HepG2 (cell line): Measurements from ENCODE around the gene CDC42EP1. TPM values are rescaled to one million over a fixed set of nuclear protein-coding genes. Genes with fewer than 3 reads are reported as not detected.
A peak's percentile ranks its signal among the peaks of the same experiment; 100 is the strongest.

Experiments
- ARNT ChIP-seq: fragments of 450-650 bp; IDR thresholded peaks from 2 replicates; pipeline ENCODE4 v1.6.1; 2017
- BHLHE40 ChIP-seq: IDR thresholded peaks from 2 replicates; pipeline ENCODE4 v1.6.1; 2011; ENCODE audit warnings: low read length, improper control_type of control experiment
- CENPT ChIP-seq: sonication (generic); formaldehyde crosslinking; IDR thresholded peaks from 2 replicates; pipeline ENCODE4 v1.8.0; 2022; ENCODE audit warnings: low read depth, mild to moderate bottlenecking, moderate library complexity, missing genetic modification reagents
- IRF1 ChIP-seq: sonication (generic); formaldehyde crosslinking; IDR thresholded peaks from 2 replicates; pipeline ENCODE4 v1.4.0; 2020; ENCODE audit warnings: low read depth, mild to moderate bottlenecking, missing genetic modification reagents
- MAF1 ChIP-seq: sonication (generic); formaldehyde crosslinking; IDR thresholded peaks from 2 replicates; pipeline ENCODE4 v1.5.0; 2020; ENCODE audit warnings: missing genetic modification reagents, borderline replicate concordance
- NFAT5 ChIP-seq: sonication (generic); formaldehyde crosslinking; IDR thresholded peaks from 2 replicates; pipeline ENCODE4 v1.4.0; 2020; ENCODE audit warnings: missing genetic modification reagents
- SCMH1 ChIP-seq: sonication (generic); formaldehyde crosslinking; IDR thresholded peaks from 2 replicates; pipeline ENCODE4 v1.9.0; 2021; ENCODE audit warnings: missing genetic modification reagents, mild to moderate bottlenecking, borderline replicate concordance
- ZBTB8A ChIP-seq: sonication (generic); formaldehyde crosslinking; IDR thresholded peaks from 2 replicates; pipeline ENCODE4 v1.4.0; 2020; ENCODE audit warnings: mild to moderate bottlenecking, low read depth, missing genetic modification reagents, borderline replicate concordance
- ZNF275 ChIP-seq: sonication (generic); formaldehyde crosslinking; IDR thresholded peaks from 2 replicates; pipeline ENCODE4 v1.8.0; 2022; ENCODE audit warnings: missing genetic modification reagents, mild to moderate bottlenecking, inconsistent platforms, borderline replicate concordance
- ZNF484 ChIP-seq: sonication (generic); formaldehyde crosslinking; IDR thresholded peaks from 2 replicates; pipeline ENCODE4 v1.5.1; 2020; ENCODE audit warnings: mild to moderate bottlenecking, low read depth, missing genetic modification reagents, borderline replicate concordance
- ZNF569 ChIP-seq: sonication (generic); formaldehyde crosslinking; IDR thresholded peaks from 2 replicates; pipeline ENCODE4 v1.5.0; 2020; ENCODE audit warnings: mild to moderate bottlenecking, missing genetic modification reagents, moderate library complexity, borderline replicate concordance
- ZNF652 ChIP-seq: IDR thresholded peaks from 2 replicates; pipeline ENCODE4 v1.6.1; 2016; ENCODE audit warnings: low read depth, borderline replicate concordance
- ZNF720 ChIP-seq: sonication (generic); formaldehyde crosslinking; IDR thresholded peaks from 2 replicates; pipeline ENCODE4 v1.4.0; 2020; ENCODE audit warnings: missing genetic modification reagents
- ZNF770 ChIP-seq: sonication (generic); formaldehyde crosslinking; IDR thresholded peaks from 2 replicates; pipeline ENCODE4 v1.5.0; 2020; ENCODE audit warnings: mild to moderate bottlenecking, missing genetic modification reagents
- ZNF83 ChIP-seq: sonication (generic); formaldehyde crosslinking; IDR thresholded peaks from 2 replicates; pipeline ENCODE4 v1.4.0; 2020; ENCODE audit warnings: missing genetic modification reagents, mild to moderate bottlenecking, borderline replicate concordance
- polyA plus RNA-seq, 8 experiments: library from polyadenylated mRNA; depleted of rRNA in 3 of 8; stranded (reverse) in 7 of 8; unstranded in 1 of 8; fragments of >200 nt; fragmentation: Illumina TruSeq in 4 of 8; extraction: Trizol in 4 of 8; gene quantifications; 2 replicates each; pipeline versions ENCODE4 v1.2.1 to v1.2.3, GENCODE V29; 2011 to 2016; ENCODE audit warnings: low read depth in 4 of 8, missing spikeins in 1 of 8, mixed read lengths in 1 of 8; ENCODE audit not compliant: insufficient read depth in 1 of 8
- total RNA-seq, 5 experiments: library from RNA; depleted of rRNA; stranded (reverse); fragments of >200 nt; fragmentation: Illumina TruSeq; extraction: Trizol; gene quantifications; 2 replicates each; pipeline ENCODE4 v1.2.3, GENCODE V29; 2016; ENCODE audit warnings: low read depth in 1 of 5
- TF ChIP-seq, protein P1 (sequence below): sonication (generic); formaldehyde crosslinking; conservative IDR thresholded peaks from 2 replicates; pipeline ENCODE4 v1.4.0; 2020; ENCODE audit warnings: missing genetic modification reagents

Gene CDC42EP1
- total and polyA plus RNA-seq, 2 of the 13 experiments (the other 11 are each of a cell fraction or from before 2014, with no cell fraction given): 17.1 to 29.5 TPM

GRCh38 chr22:37569009-37569920 is 9.0 kb downstream of the CDC42EP1 start (continued):
- TF ChIP-seq ZNF770 (no peak), ZBTB8A (CRISPR knock-in tag) (no peak; the same call in 1 of the 2 replicates), ZNF720 (no peak), BHLHE40 (no peak), CENPT (CRISPR knock-in tag) (no peak), ZNF652 (CRISPR knock-in tag) (no peak), NFAT5 (CRISPR knock-in tag) (0 out of 2 replicates have a peak, but pooled peaks have one; percentile 5), ZNF275 (0 out of 2 replicates have a peak, but pooled peaks have one; percentile 59), ZNF569 (CRISPR knock-in tag) (no peak), MAF1 (CRISPR knock-in tag) (no peak), ARNT (no peak), IRF1 (CRISPR knock-in tag) (no peak), ZNF484 (CRISPR knock-in tag) (0 out of 2 replicates have a peak, but pooled peaks have one; percentile 66), ZNF83 (CRISPR knock-in tag) (peak; percentile 83; the same call in 1 of the 2 replicates), SCMH1 (CRISPR knock-in tag) (no peak)
- TF ChIP-seq, protein P1, sequence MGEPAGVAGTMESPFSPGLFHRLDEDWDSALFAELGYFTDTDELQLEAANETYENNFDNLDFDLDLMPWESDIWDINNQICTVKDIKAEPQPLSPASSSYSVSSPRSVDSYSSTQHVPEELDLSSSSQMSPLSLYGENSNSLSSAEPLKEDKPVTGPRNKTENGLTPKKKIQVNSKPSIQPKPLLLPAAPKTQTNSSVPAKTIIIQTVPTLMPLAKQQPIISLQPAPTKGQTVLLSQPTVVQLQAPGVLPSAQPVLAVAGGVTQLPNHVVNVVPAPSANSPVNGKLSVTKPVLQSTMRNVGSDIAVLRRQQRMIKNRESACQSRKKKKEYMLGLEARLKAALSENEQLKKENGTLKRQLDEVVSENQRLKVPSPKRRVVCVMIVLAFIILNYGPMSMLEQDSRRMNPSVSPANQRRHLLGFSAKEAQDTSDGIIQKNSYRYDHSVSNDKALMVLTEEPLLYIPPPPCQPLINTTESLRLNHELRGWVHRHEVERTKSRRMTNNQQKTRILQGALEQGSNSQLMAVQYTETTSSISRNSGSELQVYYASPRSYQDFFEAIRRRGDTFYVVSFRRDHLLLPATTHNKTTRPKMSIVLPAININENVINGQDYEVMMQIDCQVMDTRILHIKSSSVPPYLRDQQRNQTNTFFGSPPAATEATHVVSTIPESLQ: no peak
